NT2/D1 (cell line): ENCODE measurements around the gene TMEM154.

Source experiments
- YY1 ChIP-seq: IDR thresholded peaks from 2 replicates; pipeline ENCODE4 v1.6.1; 2011; ENCODE audit not compliant: insufficient read length, insufficient read depth
- ZNF274 ChIP-seq: IDR thresholded peaks from 2 replicates; pipeline ENCODE4 v1.6.1; 2011; ENCODE audit warnings: mild to moderate bottlenecking, low read depth, low read length

DNA sequence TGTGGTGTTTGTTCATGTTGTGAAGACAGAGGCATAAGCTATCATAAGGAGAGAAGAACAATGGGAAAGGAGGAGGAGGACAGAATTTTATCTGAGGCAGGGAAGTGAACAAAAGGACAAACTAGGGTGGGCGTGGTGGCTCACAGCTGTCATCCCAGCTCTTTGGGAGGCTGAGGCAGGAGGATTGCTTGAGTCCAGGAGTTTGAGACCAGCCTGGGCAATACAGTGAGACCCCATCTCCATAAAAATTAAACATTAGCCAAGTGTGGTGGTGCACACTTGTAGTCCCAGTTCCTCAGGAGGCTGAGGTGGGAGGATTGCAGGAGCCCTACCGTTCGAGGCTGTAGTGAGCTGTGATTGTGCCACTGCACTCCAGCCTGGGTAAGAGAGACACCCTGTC is 49.9 kb downstream of the TMEM154 start:
- TF ChIP-seq ZNF274: no peak
- TF ChIP-seq YY1: no peak
